Measurements from ENCODE around the gene EVI5L. TPM values are rescaled to one million over a fixed set of nuclear protein-coding genes. Genes with fewer than 3 reads are reported as not detected.

The EVI5L gene
- total and polyA plus RNA-seq, 2 of the 13 experiments (the other 11 are each of a cell fraction or from before 2014, with no cell fraction given): 1.7 to 2.4 TPM

DNA sequence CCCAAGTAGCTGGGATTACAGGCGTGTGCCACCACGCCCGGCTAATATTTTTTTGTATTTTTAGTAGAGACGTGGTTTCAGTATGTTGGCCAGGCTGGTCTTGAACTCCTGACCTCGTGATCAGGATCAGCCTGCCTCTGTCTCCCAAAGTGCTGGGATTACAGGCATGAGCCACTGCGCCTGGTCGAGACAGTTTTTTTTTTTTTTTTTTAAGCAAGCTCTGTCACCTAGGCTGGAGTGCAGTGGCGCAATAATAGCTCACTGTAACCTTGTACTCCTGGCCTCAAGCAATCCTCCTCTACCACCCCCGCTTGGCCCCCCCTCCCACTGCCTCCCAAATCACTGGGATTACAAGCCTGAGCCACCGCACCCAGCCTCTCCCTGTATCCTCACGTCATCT lies 67.3 kb downstream of the EVI5L start (continued):
- TF ChIP-seq RNF219 (CRISPR knock-in tag; IDR thresholded peaks at IDR 0.05) (no peak), ZNF670 (CRISPR knock-in tag; IDR thresholded peaks at IDR 0.05; ENCODE audit: borderline replicate concordance) (peak; percentile 80), SP1 (IDR thresholded peaks at IDR 0.05) (no peak), SP1 (CRISPR knock-in tag; IDR thresholded peaks at IDR 0.05) (no peak), ZNF253 (CRISPR knock-in tag; IDR thresholded peaks at IDR 0.05; ENCODE audit: borderline replicate concordance) (no peak), TEAD3 (CRISPR knock-in tag; optimal IDR thresholded peaks at IDR 0.05; ENCODE audit: borderline replicate concordance) (peak; percentile 33), CBX1 (IDR thresholded peaks at IDR 0.05; ENCODE audit: low read depth) (peak; percentile 31), ZNF574 (CRISPR knock-in tag; IDR thresholded peaks at IDR 0.05) (peak; percentile 54), KAT8 (CRISPR knock-in tag; IDR thresholded peaks at IDR 0.05) (peak; percentile 62; the same call in 1 of the 2 replicates), BCL6 (CRISPR knock-in tag; IDR thresholded peaks at IDR 0.05) (no peak), ZNF367 (CRISPR knock-in tag; IDR thresholded peaks at IDR 0.05; ENCODE audit: borderline replicate concordance) (no peak), POLR2A (IDR thresholded peaks at IDR 0.05; ENCODE audit: insufficient read depth in 1 of 2, low read depth in 2 of 2, low read length in 2 of 2) (no peak), RARG (CRISPR knock-in tag; IDR thresholded peaks at IDR 0.05; ENCODE audit: low read depth) (no peak), NR0B2 (CRISPR knock-in tag; IDR thresholded peaks at IDR 0.05) (no peak), ZFP62 (CRISPR knock-in tag; IDR thresholded peaks at IDR 0.05) (no peak), HNF1A (IDR thresholded peaks at IDR 0.05; ENCODE audit: low read depth) (no peak), HNF1A (CRISPR knock-in tag; IDR thresholded peaks at IDR 0.05; ENCODE audit: borderline replicate concordance) (no peak), THRA (CRISPR knock-in tag; IDR thresholded peaks at IDR 0.05; ENCODE audit: borderline replicate concordance) (peak; percentile 77; the same call in 1 of the 2 replicates)
- TF ChIP-seq, protein P1, sequence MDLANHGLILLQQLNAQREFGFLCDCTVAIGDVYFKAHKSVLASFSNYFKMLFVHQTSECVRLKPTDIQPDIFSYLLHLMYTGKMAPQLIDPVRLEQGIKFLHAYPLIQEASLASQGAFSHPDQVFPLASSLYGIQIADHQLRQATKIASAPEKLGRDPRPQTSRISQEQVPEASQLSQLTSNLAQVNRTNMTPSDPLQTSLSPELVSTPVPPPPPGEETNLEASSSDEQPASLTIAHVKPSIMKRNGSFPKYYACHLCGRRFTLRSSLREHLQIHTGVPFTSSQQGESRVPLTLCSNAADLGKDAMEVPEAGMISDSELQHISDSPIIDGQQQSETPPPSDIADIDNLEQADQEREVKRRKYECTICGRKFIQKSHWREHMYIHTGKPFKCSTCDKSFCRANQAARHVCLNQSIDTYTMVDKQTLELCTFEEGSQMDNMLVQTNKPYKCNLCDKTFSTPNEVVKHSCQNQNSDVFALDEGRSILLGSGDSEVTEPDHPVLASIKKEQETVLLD (CRISPR knock-in tag; IDR thresholded peaks at IDR 0.05; ENCODE audit: low read depth): no peak
